ENCODE measurements around the gene RBBP9.

- TF ChIP-seq MAX (CRISPR knock-in tag; IDR thresholded peaks at IDR 0.05) (no peak), CTCF (IDR thresholded peaks at IDR 0.05) (no peak)
Observed at GRCh38 chr20:18465536-18466200, 31.4 kb downstream of the RBBP9 start.

Measured in WTC11 (cell line).